ENCODE data around the gene CAPN2.
"Not testable (repeated sequence)": the region's sequence is repeated elsewhere in the genome, so short reads cannot be mapped to it uniquely, and the experiment has no call there.

The CAPN2 gene

DNA sequence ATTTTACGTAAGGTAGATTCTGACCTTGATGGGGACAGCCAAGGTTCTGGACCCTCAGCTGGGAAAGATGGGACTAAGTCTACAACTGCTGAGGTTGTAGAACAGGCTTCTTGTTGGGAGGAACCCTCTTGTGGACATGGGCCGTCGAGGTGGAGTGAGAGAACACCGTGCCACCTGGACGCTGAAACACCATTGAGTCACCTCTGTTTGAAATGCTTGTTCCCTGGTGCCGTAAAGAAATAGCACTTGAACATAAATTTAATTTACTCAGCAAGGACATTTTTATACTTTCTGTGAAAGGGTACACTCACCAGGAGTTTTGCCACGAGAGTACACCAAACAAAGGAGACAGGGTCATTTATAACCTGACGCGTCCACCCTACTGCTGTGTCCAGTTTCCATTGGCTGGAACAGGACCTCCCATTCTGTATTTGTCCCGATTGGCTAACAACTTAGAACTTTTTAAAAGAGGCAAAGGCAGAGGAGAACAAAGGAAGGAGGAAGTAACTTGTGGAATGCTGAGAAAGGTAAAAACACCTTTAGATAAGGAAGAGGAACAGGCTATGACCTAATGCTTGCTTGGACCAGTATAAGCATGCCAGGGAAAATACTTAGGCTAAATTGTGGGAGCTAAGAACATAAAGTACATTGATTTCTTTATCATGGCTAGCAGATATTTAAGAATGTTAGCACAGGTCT, 27.8 kb downstream of the CAPN2 start:
- DNase-seq: not testable (repeated sequence)

DNA sequence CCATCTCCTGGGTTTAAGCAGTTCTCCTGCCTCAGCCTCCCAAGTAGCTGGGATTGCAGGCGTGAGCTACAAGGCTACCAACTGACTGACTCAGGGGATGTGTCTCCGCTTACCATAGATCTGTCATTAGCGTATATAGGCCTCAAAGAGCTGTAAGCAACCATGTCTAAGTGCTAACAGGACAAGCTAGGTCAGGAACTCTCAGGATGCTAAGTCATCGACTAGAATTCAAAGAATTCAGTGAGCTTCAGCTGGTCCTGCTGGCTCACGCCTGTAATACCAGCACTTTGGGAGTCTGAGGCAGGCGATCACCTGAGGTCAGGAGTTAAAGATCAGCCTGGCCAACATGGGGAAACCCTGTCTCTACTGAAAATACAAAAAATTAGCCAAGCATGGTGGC, 29.5 kb downstream of the CAPN2 start:
- DNase-seq: no peak

- DNase-seq: no peak
These were observed 30.6 kb downstream of the CAPN2 start for GRCh38 chr1:223742856-223743517.

DNA sequence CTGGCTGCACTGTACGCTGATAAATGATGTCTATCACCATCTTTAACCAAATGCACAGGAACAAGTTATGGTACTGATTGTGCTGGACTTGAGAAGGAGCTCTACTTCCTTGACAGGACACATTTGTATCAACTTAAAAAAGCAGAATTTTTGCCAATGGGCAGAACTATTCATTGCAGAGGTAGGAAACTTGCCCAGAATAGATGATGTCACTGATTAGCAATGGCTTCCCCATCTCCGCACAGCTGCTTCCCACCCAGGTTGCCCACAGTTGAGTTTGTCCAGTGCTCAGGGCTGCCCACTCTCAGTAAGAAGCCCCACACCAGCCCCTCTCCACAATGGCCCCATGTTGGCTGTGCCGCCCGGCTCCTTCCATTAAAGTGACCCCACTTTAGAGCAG, 33.4 kb downstream of the CAPN2 start:
- no peak for DNase-seq

GRCh38 chr1:223747838-223748335, 35.5 kb downstream of the CAPN2 start:
- no peak for DNase-seq

DNA sequence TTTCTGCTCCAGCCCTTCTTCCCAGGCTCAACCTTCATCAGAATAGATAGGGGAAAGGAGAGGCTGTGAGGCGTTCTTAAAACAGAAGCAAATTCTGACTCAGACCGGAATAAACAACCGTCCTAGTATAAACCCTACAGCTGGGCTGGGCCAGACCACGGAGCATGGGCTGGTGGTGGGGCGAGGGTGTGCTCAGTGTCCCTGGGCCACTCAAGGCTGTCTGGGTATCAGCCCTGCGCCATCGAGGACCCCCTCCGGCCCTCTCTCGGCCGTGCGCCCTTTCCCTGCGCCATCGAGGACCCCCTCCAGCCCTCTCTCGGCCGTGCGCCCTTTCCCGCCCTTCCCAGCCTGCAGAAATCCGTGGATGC, 36.0 kb downstream of the CAPN2 start:
- DNase-seq: no peak

DNA sequence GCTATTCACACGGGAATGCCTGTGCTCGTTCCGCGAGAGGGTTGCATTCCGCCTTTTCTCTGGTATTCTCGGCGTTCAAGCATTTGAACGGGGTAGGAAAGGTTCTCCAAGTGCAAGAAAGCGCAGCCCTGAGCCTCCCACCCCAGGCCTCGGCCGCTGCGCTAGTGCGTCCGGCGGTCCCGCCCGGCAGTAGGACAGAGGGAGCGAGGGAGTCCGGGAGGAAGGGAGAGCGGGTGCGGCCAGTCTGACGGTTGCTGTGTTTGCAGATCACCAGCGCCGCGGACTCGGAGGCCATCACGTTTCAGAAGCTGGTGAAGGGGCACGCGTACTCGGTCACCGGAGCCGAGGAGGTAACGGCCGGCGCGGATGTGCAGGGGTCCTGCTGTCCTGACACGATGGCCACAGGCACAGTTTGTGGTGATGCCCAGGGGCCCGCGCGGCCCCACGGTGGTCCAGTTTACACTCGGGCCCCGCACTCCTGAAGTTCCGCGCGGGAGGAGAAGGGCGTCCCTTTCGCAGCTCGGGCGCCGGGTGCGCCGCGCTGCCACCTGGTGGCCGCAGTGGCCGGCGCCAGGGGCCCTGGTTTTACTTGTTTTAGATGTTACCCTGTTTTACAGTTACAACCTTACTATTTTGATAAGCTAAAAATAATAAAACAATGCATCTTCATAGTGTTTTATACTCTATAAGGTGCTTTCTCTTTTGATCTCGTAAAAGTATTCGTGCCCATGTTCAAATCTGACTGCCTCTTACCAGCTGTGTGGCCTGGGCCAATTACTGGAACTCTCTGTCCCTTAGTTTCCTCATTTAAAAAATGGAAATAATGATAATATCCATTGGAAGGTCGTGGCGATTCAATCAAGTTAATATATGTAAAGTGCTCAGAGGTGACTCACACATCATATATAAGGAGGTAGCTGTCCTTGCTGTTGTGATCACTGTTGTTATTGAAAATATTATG, 36.7 kb downstream of the CAPN2 start:
- no peak for DNase-seq

GRCh38 chr1:223750730-223751570, 38.6 kb downstream of the CAPN2 start:
- DNase-seq: no peak

DNA sequence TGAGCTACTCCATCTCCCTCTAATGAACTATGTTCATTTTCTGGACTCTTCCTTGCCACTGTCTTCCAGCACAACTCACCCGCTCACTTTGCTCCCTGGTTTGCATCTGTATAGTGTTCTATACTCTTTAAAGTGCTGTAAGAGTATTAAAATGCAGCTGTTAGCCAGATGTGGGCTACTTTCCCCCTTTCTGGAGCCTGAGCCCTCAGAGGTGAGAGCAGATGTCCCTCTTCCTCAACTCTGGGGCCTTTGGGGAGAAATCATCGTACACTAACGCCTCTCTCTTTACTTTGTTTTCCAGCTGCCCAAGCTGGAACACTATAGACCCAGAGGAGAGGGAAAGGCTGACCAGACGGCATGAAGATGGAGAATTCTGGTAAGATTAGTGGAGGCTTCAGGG, 39.4 kb downstream of the CAPN2 start:
- DNase-seq: no peak

GRCh38 chr1:223752721-223753515, 40.6 kb downstream of the CAPN2 start:
- no peak for DNase-seq

GRCh38 chr1:223754681-223755431, 42.5 kb downstream of the CAPN2 start:
- DNase-seq: no peak

DNA sequence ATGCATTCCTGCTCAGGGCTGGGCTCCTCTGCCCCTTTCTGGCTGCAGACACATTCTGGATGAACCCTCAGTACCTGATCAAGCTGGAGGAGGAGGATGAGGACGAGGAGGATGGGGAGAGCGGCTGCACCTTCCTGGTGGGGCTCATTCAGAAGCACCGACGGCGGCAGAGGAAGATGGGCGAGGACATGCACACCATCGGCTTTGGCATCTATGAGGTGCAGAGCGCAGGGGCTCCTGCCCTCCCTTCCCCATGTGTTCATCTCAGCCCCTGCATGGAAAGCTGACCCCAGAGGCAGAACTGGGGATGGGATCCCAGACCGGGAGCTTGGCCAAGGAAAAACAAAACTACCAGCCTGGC, 43.1 kb downstream of the CAPN2 start:
- DNase-seq: no peak

DNA sequence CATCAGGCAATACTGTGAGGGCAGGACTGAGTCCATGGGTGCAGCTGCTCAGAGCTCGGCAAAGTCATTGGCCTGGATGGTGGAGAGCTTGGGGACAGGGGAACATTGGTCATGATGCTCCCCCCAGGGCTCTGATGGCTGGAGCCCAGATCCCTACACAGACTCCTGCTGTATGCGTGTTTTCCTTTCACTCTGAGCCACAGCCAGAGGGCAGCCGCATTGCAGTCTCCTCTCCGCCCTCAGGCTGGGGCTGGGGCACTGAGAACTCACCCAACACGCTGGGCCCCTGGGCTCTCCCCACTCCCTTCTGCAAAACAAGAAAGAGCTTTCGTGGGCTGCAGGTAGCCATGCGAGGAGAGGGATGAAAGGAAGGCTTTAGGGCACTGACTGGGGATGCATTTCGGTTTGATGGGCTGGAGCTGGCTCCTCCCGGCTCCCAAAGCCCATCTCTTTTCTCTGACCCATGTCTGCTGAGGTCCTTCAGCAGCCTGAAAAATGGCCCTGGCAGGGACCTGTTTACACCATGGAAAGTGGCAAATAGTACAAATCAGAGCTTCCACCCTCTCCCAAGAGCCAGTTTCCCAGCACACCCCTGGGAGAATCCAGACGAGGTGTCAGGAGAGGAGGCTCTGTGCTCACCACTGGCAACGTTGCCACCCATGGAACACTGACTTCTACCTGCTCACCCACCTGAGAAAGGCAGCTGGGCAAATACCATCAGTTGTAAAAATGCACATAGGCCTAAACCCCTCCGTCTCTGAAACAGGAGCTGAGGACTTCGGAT, 43.8 kb downstream of the CAPN2 start:
- DNase-seq: no peak

GRCh38 chr1:223756806-223757700, 44.7 kb downstream of the CAPN2 start:
- no peak for DNase-seq

GRCh38 chr1:223758734-223759133, 46.4 kb downstream of the CAPN2 start:
- no peak for DNase-seq

- DNase-seq: no peak
These were observed 46.9 kb downstream of the CAPN2 start for GRCh38 chr1:223759273-223759672.

DNA sequence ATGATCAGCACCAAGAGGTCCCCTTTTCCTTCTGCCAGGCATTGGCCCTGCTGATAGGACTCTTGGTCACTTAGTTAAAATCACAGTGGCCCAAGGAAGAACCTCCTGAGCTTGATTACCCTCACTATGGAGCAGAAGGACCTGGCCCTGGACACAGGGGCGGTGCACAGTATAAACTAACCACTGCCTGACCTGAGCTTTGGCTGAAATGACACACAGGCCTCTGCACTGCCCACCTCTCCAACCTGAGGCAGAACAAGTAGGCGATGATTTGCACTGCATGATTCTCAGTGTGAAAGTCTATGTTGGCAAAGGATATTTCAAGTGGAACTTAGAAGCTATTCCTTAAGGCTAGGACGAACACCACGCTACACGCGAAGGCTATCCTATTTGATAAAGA, 48.5 kb downstream of the CAPN2 start:
- DNase-seq: no peak

DNA sequence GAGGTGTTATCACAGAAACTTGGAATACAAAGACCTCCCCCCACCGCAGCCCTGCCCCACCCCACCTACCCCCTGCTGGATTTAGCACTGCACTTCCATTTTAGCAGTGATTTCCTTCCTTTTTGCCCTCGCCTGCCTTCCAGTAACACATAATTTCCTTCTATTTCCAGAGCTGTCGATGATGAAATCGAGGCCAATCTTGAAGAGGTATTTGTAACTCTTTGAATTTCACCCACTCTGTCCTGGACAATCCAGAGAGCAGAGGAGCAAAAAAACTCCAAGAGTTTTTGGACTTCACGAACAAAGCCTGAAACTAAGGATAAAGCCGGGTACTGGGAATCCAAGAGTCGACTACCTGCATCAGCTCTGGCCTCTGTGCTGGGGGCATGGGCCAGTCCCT, 49.1 kb downstream of the CAPN2 start:
- no peak for DNase-seq

DNA sequence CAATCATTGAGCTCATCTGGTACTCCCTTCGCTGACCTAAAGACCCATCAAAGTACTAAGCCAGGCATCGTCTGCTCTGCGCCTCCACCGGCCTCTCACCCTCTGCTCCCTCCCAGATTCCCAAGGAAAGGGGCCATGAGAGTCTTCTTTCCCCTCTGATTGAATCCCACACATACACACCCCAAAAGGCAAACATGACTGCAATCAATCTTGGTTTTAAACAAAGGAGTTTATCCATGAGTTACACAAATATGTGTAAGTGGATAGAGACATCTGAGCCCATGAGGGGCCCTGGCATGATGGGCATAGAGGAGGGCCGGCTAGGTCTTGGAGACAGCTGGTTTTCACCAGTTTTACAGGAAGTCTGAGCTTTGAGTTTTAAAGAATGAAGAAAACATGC, 50.9 kb downstream of the CAPN2 start:
- no peak for DNase-seq

Data from NCI-H187 treated with DMSO at 0.1 percent for 48 hours (cell line).